Loucy (cell line): ENCODE measurements around the gene IGSF3.
"Not testable (repeated sequence)": the region's sequence is repeated elsewhere in the genome, so short reads cannot be mapped to it uniquely, and the experiment has no call there.

ENCODE experiments used
- H2AFZ ChIP-seq: fragments of 200-600 bp; sonication (generic); 2 replicates; pipeline ENCODE4 v1.6.0; 2016; ENCODE audit warnings: antibody characterized with exemption, mild to moderate bottlenecking, low read length, moderate library complexity
- H3F3A ChIP-seq: fragments of 200-600 bp; 2 replicates; pipeline ENCODE4 v1.6.0; 2016; ENCODE audit warnings: antibody characterized with exemption, low read depth, mild to moderate bottlenecking
- H3K27me3 ChIP-seq: fragments of 200-600 bp; sonication (generic); 2 replicates; pipeline ENCODE4 v1.6.1; 2014; ENCODE audit warnings: low read length, mild to moderate bottlenecking; ENCODE audit not compliant: insufficient read depth, poor library complexity, severe bottlenecking
- H3K36me3 ChIP-seq: fragments of 200-600 bp; sonication (generic); 2 replicates; pipeline ENCODE4 v1.6.1; 2016; ENCODE audit warnings: low read length; ENCODE audit not compliant: insufficient read depth
- H3K4me1 ChIP-seq: fragments of 200-600 bp; sonication (generic); 2 replicates; pipeline ENCODE4 v1.5.1; 2014; ENCODE audit warnings: low read length, mild to moderate bottlenecking; ENCODE audit not compliant: insufficient read depth, poor library complexity, severe bottlenecking
- H3K4me2 ChIP-seq: fragments of 200-600 bp; sonication (generic); 2 replicates; pipeline ENCODE4 v1.6.0; 2014; ENCODE audit warnings: antibody characterized with exemption, low read length, low read depth, mild to moderate bottlenecking; ENCODE audit not compliant: poor library complexity, severe bottlenecking
- H3K4me3 ChIP-seq: fragments of 200-600 bp; sonication (generic); 2 replicates; pipeline ENCODE4 v1.5.1; 2014; ENCODE audit warnings: low read length, mild to moderate bottlenecking, mixed read lengths; ENCODE audit not compliant: poor library complexity, severe bottlenecking
- H3K79me2 ChIP-seq: fragments of 200-600 bp; sonication (generic); 2 replicates; pipeline ENCODE4 v1.6.1; 2014; ENCODE audit warnings: low read length; ENCODE audit not compliant: insufficient read depth
- H3K9ac ChIP-seq: fragments of 200-600 bp; sonication (generic); 2 replicates; pipeline ENCODE4 v1.6.0; 2014; ENCODE audit warnings: mild to moderate bottlenecking, low read depth, low read length, moderate library complexity; ENCODE audit not compliant: poor library complexity, severe bottlenecking
- H3K9me2 ChIP-seq: fragments of 200-600 bp; sonication (generic); replicated peaks from 2 replicates; pipeline ENCODE4 v1.6.1; 2016; ENCODE audit warnings: low read depth, low read length, mixed read lengths
- H3K9me3 ChIP-seq: fragments of 200-600 bp; sonication (generic); 2 replicates; pipeline ENCODE4 v1.6.1; 2014; ENCODE audit warnings: mild to moderate bottlenecking, antibody characterized with exemption, low read length, low read depth; ENCODE audit not compliant: insufficient read depth
- H4K20me1 ChIP-seq: fragments of 200-600 bp; sonication (generic); 2 replicates; pipeline ENCODE4 v1.6.0; 2014; ENCODE audit warnings: antibody characterized with exemption, low read length, mild to moderate bottlenecking; ENCODE audit not compliant: insufficient read depth, poor library complexity, severe bottlenecking

The IGSF3 gene

GRCh38 chr1:116621756-116622155 lies 45.8 kb downstream of the IGSF3 start:
- H2AFZ ChIP-seq, H3K4me3 ChIP-seq, H3K9ac ChIP-seq, H3K4me2 ChIP-seq, H3K27me3 ChIP-seq, H3K9me3 ChIP-seq, H3K4me1 ChIP-seq, H3K9me2 ChIP-seq, H3F3A ChIP-seq, H3K79me2 ChIP-seq, H3K36me3 ChIP-seq, H4K20me1 ChIP-seq: not testable (repeated sequence)

GRCh38 chr1:116620392-116620791 lies 47.1 kb downstream of the IGSF3 start:
- not testable (repeated sequence) for H3K9me2 ChIP-seq, H3F3A ChIP-seq, H3K79me2 ChIP-seq, H3K27me3 ChIP-seq, H3K36me3 ChIP-seq, H3K4me1 ChIP-seq, H3K9me3 ChIP-seq, H2AFZ ChIP-seq, H3K9ac ChIP-seq, H3K4me3 ChIP-seq, H4K20me1 ChIP-seq, H3K4me2 ChIP-seq

- not testable (repeated sequence) for H3F3A ChIP-seq, H2AFZ ChIP-seq, H3K4me3 ChIP-seq, H3K9ac ChIP-seq, H3K27me3 ChIP-seq, H3K36me3 ChIP-seq, H3K9me3 ChIP-seq, H3K4me2 ChIP-seq, H3K4me1 ChIP-seq, H3K79me2 ChIP-seq, H4K20me1 ChIP-seq, H3K9me2 ChIP-seq
Measured at GRCh38 chr1:116619106-116619505, 48.4 kb downstream of the IGSF3 start.

GRCh38 chr1:116617808-116618207 lies 49.7 kb downstream of the IGSF3 start:
- not testable (repeated sequence) for H3F3A ChIP-seq, H3K79me2 ChIP-seq, H3K9ac ChIP-seq, H3K27me3 ChIP-seq, H3K4me3 ChIP-seq, H4K20me1 ChIP-seq, H3K4me1 ChIP-seq, H3K4me2 ChIP-seq, H3K9me2 ChIP-seq, H3K9me3 ChIP-seq, H3K36me3 ChIP-seq, H2AFZ ChIP-seq

GRCh38 chr1:116613825-116614224 lies 53.7 kb downstream of the IGSF3 start:
- H3K36me3 ChIP-seq, H3K9me2 ChIP-seq, H3F3A ChIP-seq, H3K9me3 ChIP-seq, H3K4me1 ChIP-seq, H3K9ac ChIP-seq, H4K20me1 ChIP-seq, H3K27me3 ChIP-seq, H2AFZ ChIP-seq, H3K4me2 ChIP-seq, H3K79me2 ChIP-seq, H3K4me3 ChIP-seq: not testable (repeated sequence)

GRCh38 chr1:116609801-116610371 lies 57.6 kb downstream of the IGSF3 start:
- not testable (repeated sequence) for H4K20me1 ChIP-seq, H3K4me3 ChIP-seq, H3K79me2 ChIP-seq, H2AFZ ChIP-seq, H3K9me2 ChIP-seq, H3K27me3 ChIP-seq, H3K9ac ChIP-seq, H3K9me3 ChIP-seq, H3K36me3 ChIP-seq, H3F3A ChIP-seq, H3K4me1 ChIP-seq
- H3K4me2 ChIP-seq = peak overlapping the region; percentile 21

GRCh38 chr1:116608841-116609240 lies 58.7 kb downstream of the IGSF3 start:
- not testable (repeated sequence) for H3K36me3 ChIP-seq, H4K20me1 ChIP-seq, H3K4me3 ChIP-seq, H3K9ac ChIP-seq, H3K9me3 ChIP-seq, H3K4me1 ChIP-seq, H2AFZ ChIP-seq, H3K79me2 ChIP-seq, H3K4me2 ChIP-seq, H3F3A ChIP-seq, H3K9me2 ChIP-seq, H3K27me3 ChIP-seq

GRCh38 chr1:116608151-116608550 lies 59.4 kb downstream of the IGSF3 start:
- not testable (repeated sequence) for H3K4me1 ChIP-seq, H4K20me1 ChIP-seq, H3K9ac ChIP-seq, H3K9me3 ChIP-seq, H3K36me3 ChIP-seq, H2AFZ ChIP-seq, H3K27me3 ChIP-seq, H3K79me2 ChIP-seq, H3F3A ChIP-seq, H3K4me2 ChIP-seq, H3K9me2 ChIP-seq, H3K4me3 ChIP-seq
